Measurements from ENCODE around the gene TSHZ3. TPM values are rescaled to one million over a fixed set of nuclear protein-coding genes. Genes with fewer than 3 reads are reported as not detected.

The TSHZ3 gene
- total RNA-seq, 1 experiment from 2014 or later = 3.2 TPM

DNA sequence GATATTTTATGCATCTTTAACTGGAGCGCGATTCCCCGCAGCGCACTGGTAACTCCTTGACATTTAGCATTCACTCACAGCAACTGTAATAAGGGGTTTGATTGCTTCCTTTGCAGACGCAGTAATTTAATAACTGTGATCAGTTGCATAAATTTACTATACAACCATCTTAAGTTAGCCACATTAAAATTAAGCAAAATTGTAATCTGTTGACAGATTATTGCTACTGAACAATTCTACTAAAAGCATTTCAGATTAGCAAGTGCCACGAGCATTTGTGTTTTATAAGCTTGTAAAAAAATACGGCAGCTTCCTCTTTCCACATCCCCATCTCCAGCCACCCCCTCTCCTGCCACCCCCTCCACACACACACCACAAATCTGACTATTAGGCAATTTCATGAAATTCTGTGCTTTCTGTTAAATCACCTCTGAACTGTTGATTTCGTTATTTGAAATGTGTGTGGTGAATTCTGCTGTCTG is 44.4 kb downstream of the TSHZ3 start:
- no peak overlapping the region for H3K18ac ChIP-seq (ENCODE audit: insufficient read length, low read depth, low read length)
- no CpG with 5 or more reads among the region's 8 CpGs for WGBS (ENCODE audit: extremely low coverage, insufficient read length, low lambda C conversion rate)
- H3K9me3 Mint-ChIP-seq = no peaks in the 10 kb centered on the region
- H2BK15ac ChIP-seq (ENCODE audit: low read depth, low read length) = no peak overlapping the region
- no peak overlapping the region for H4K8ac ChIP-seq (replicated peaks; ENCODE audit: insufficient read length, low read depth, low read length)
- H2BK120ac ChIP-seq (ENCODE audit: low read depth, low read length, poor library complexity, severe bottlenecking) = no peak overlapping the region
- no peak overlapping the region for H3K14ac ChIP-seq (ENCODE audit: insufficient read depth, low read length)
- no peak for DNase-seq
- H3K27me3 ChIP-seq (ENCODE audit: insufficient read depth, low read length) = no peaks in the 10 kb centered on the region
- H3K23ac ChIP-seq (ENCODE audit: insufficient read length, low read depth, low read length) = no peak overlapping the region
- H3K9me3 ChIP-seq (ENCODE audit: control insufficient read depth, low read depth, low read length) = no peaks in the 10 kb centered on the region
- H4K91ac ChIP-seq (ENCODE audit: insufficient read length, low read depth, low read length) = no peak overlapping the region
- no peaks in the 10 kb centered on the region; the same call in 1 of the 2 replicates for H3K27me3 Mint-ChIP-seq (ENCODE audit: low read depth)
- H3K23me2 ChIP-seq (ENCODE audit: insufficient read length, low read depth, low read length, poor library complexity, severe bottlenecking) = no peaks in the 10 kb centered on the region
- H3K56ac ChIP-seq (ENCODE audit: insufficient read length, low read depth, low read length) = no peak overlapping the region
- no peak overlapping the region for H2AFZ ChIP-seq (ENCODE audit: low read length)
- no peak overlapping the region for H3K4ac ChIP-seq (ENCODE audit: low read depth, low read length)
- no peak overlapping the region for H3K27ac Mint-ChIP-seq
- no peak overlapping the region for H2BK20ac ChIP-seq (ENCODE audit: low read depth, low read length, poor library complexity, severe bottlenecking)
- no peaks in the 10 kb centered on the region for H3K79me1 ChIP-seq (ENCODE audit: insufficient read depth, low read depth, low read length, poor library complexity, severe bottlenecking)
- no peak overlapping the region for H2AK5ac ChIP-seq (ENCODE audit: insufficient read length, low read length)
- no peak overlapping the region for H2BK5ac ChIP-seq (ENCODE audit: insufficient read length, low read length)
- no peaks in the 10 kb centered on the region for H3K36me3 Mint-ChIP-seq (ENCODE audit: insufficient read depth in 1 of 3, low read depth in 3 of 3)
- H3K27ac ChIP-seq (ENCODE audit: insufficient read length, low read depth, low read length) = no peak overlapping the region
- H4K5ac ChIP-seq (ENCODE audit: insufficient read length, low read depth, low read length) = no peak overlapping the region
- no peaks in the 10 kb centered on the region for H4K20me1 ChIP-seq (ENCODE audit: control insufficient read depth, insufficient read depth, insufficient read length)
- no peaks in the 10 kb centered on the region; the same call in 1 of the 2 replicates for H3K4me1 ChIP-seq (ENCODE audit: insufficient read depth, low read length)
- no peak overlapping the region for H3K4me2 ChIP-seq (ENCODE audit: insufficient read depth, insufficient read length, low read length)
- H3K4me3 Mint-ChIP-seq = no peak overlapping the region
- no peak overlapping the region for H2BK12ac ChIP-seq (ENCODE audit: insufficient read length, low read depth, low read length)
- TF ChIP-seq, protein P1, sequence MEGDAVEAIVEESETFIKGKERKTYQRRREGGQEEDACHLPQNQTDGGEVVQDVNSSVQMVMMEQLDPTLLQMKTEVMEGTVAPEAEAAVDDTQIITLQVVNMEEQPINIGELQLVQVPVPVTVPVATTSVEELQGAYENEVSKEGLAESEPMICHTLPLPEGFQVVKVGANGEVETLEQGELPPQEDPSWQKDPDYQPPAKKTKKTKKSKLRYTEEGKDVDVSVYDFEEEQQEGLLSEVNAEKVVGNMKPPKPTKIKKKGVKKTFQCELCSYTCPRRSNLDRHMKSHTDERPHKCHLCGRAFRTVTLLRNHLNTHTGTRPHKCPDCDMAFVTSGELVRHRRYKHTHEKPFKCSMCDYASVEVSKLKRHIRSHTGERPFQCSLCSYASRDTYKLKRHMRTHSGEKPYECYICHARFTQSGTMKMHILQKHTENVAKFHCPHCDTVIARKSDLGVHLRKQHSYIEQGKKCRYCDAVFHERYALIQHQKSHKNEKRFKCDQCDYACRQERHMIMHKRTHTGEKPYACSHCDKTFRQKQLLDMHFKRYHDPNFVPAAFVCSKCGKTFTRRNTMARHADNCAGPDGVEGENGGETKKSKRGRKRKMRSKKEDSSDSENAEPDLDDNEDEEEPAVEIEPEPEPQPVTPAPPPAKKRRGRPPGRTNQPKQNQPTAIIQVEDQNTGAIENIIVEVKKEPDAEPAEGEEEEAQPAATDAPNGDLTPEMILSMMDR (conservative IDR thresholded peaks at IDR 0.05) = no peak
- H3K4me1 Mint-ChIP-seq = peaks cover 0 to 4% of the 10 kb centered on the region in 2 experiments; a peak in 1 of 4 replicates
- no peak overlapping the region for H3T11ph ChIP-seq (ENCODE audit: low read length)
- H3K9ac ChIP-seq (ENCODE audit: extremely low read depth, insufficient read length, low read length) = no peak overlapping the region
- peaks cover 3% of the 10 kb centered on the region; the same call in 1 of the 2 replicates for H3K79me2 ChIP-seq (ENCODE audit: insufficient read depth, low read length)
